ENCODE results near the gene SGK2.
A peak's percentile ranks its signal among the peaks of the same experiment; 100 is the strongest.

Gene SGK2

GRCh38 chr20:43576108-43576507, 17.3 kb downstream of the SGK2 start:
- TF ChIP-seq ZIC2 (tag by site-specific recombination; IDR thresholded peaks at IDR 0.05) (peak; percentile 73), ZBTB17 (tag by site-specific recombination; IDR thresholded peaks at IDR 0.05) (no peak)
- CTCF ChIA-PET: interaction anchor here (0.8 kb wide), 1 partner anchor 62 kb away, joined by 4 read pairs; no protein-coding TSS in a partner anchor
- no peaks in the 10 kb centered on the region for H3K4me1 ChIP-seq (ENCODE audit: control insufficient read depth, insufficient read depth, low read length)
- no peak overlapping the region for H3K27ac ChIP-seq (ENCODE audit: extremely low read depth, low read depth, low read length)
- H3K9me3 ChIP-seq (ENCODE audit: control insufficient read depth, insufficient read depth, low read depth, low read length): no peaks in the 10 kb centered on the region
- POLR2A ChIA-PET: no interaction called here
- no peak overlapping the region for H3K4me3 ChIP-seq (ENCODE audit: low read depth, low read length)
- no peaks in the 10 kb centered on the region for H3K36me3 ChIP-seq (ENCODE audit: control insufficient read depth in 2 of 2, insufficient read depth in 1 of 2, low read length in 2 of 2)

- CTCF ChIA-PET: interaction anchor here (0.6 to 0.7 kb wide), 3 partner anchors 39 to 501 kb away, joined by 3 to 4 read pairs (median 3); no protein-coding TSS in a partner anchor
- POLR2A ChIA-PET: interaction anchor here (1.2 kb wide), 1 partner anchor 11 kb away, joined by 3 read pairs; the partner anchor contains the start of gene IFT52
- no peak for TF ChIP-seq ZNF155 (tag by site-specific recombination; IDR thresholded peaks at IDR 0.05)
- no peak for TF ChIP-seq ZNF692 (tag by site-specific recombination; IDR thresholded peaks at IDR 0.05)
- TF ChIP-seq GLI4 (tag by site-specific recombination; IDR thresholded peaks at IDR 0.05): no peak
- TF ChIP-seq ZNF423 (tag by site-specific recombination; IDR thresholded peaks at IDR 0.05): no peak
- no peak for TF ChIP-seq KLF10 (tag by site-specific recombination; IDR thresholded peaks at IDR 0.05)
- no peak for TF ChIP-seq ZBTB26 (tag by site-specific recombination; optimal IDR thresholded peaks at IDR 0.05)
- TF ChIP-seq ZNF548 (tag by site-specific recombination; IDR thresholded peaks at IDR 0.05): no peak
- no peak for TF ChIP-seq ZFP41 (tag by site-specific recombination; IDR thresholded peaks at IDR 0.05; ENCODE audit: borderline replicate concordance)
- TF ChIP-seq ELK4 (IDR thresholded peaks at IDR 0.05; ENCODE audit: borderline replicate concordance, low read depth, low read length): no peak
- no peak for TF ChIP-seq MYNN (tag by site-specific recombination; IDR thresholded peaks at IDR 0.05; ENCODE audit: borderline replicate concordance)
- no peak for TF ChIP-seq HOXD13 (CRISPR knock-in tag; IDR thresholded peaks at IDR 0.05; ENCODE audit: borderline replicate concordance)
- TF ChIP-seq PRDM6 (tag by site-specific recombination; IDR thresholded peaks at IDR 0.05): peak; percentile 62; the same call in 1 of the 2 replicates
- no peak for TF ChIP-seq ZNF660 (tag by site-specific recombination; IDR thresholded peaks at IDR 0.05)
- TF ChIP-seq ZNF112 (tag by site-specific recombination; IDR thresholded peaks at IDR 0.05): no peak
- no peak for TF ChIP-seq ZNF621 (tag by site-specific recombination; IDR thresholded peaks at IDR 0.05)
- TF ChIP-seq FEZF1 (tag by site-specific recombination; IDR thresholded peaks at IDR 0.05): 0 out of 2 replicates have a peak, but pooled peaks have one; percentile 43
- no peak for TF ChIP-seq ZFP3 (tag by site-specific recombination; IDR thresholded peaks at IDR 0.05; ENCODE audit: low read depth)
- Histone ChIP-seq H3K9me3 (ENCODE audit: control insufficient read depth, insufficient read depth, low read depth, low read length) (no peaks in the 10 kb centered on the region), H3K4me1 (ENCODE audit: control insufficient read depth, insufficient read depth, low read length) (no peaks in the 10 kb centered on the region), H3K36me3 (ENCODE audit: control insufficient read depth in 2 of 2, insufficient read depth in 1 of 2, low read length in 2 of 2) (no peaks in the 10 kb centered on the region), H3K27ac (ENCODE audit: extremely low read depth, low read depth, low read length) (no peak overlapping the region), H3K4me3 (ENCODE audit: low read depth, low read length) (no peak overlapping the region)
Measured at GRCh38 chr20:43579861-43580793, 21.3 kb downstream of the SGK2 start.

Data from HEK293 (cell line).